SIG-M5 treated with dmso at 0.1 percent for 504 hours (cell line): ENCODE measurements around the gene SMIM10L2A.
"Not testable (repeated sequence)": the region's sequence is repeated elsewhere in the genome, so short reads cannot be mapped to it uniquely, and the experiment has no call there.

Source experiments
- DNase-seq: peaks from one replicate; lab custom pipeline; 2025; ENCODE audit not compliant: unreplicated experiment; lab: John Stamatoyannopoulos, UW

SMIM10L2A gene

DNA sequence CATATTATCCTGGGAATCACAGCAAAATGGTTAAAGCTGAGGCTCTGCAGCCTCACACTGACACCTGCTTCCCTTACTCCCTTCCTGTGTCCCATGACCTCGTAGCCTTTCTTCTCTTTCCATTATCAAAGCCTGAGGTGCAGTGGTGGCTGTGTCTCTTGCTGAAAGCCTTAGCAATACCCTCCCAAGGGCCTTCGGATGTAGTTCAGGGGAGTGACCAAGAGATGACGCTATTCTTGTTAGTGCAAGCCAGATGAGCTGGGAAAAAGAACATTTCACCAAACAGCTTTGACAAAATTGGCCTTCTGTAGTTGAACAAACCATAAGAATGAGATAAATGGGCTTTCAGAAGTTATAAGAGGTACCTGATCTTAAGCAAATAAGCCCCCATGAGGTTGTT lies 31.6 kb downstream of the SMIM10L2A start:
- no peak for DNase-seq

DNA sequence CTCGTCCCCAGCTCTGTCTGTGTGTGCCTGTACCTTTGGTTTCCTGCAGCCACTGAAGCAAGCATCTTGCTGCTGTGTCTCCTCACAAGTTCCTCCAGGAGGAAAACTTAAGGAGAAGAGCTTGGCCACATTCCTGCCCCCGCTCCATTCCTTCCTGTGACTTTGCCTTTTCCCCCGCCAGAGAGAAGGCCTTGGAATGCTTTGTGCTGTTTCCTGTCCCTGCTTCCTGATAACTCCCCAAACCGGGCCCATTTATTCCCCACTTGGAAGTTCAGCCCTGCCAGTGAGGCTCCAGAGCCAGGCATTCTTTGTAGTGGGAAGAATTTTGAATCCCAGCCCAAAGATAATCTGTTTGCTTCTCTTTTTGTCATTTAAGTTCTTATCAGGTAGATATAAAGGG lies 33.1 kb downstream of the SMIM10L2A start:
- DNase-seq, result no peak

- not testable (repeated sequence) for DNase-seq
Observed at GRCh38 chrX:135461756-135462155, 40.0 kb downstream of the SMIM10L2A start.

GRCh38 chrX:135463937-135464336 lies 42.2 kb downstream of the SMIM10L2A start:
- DNase-seq, result no peak

DNA sequence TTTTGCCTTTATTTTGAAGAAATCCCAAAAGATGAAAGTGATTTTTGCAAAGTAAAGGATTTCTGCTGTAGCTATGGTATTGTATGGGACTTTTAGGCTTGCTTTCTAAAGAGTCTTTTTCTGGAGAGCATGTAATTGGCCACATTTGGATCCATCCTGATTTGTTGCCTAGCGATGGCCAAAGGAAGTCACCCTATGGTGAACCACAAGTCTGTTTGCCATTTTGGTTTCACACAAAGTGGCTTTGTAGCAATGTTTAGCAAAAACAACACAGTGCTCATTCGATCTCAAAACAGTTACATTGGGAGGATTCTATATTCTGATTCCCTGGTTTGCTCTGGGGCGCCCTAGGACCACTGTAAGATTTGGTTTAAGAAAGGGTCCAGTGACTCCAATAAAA lies 54.6 kb downstream of the SMIM10L2A start:
- no peak for DNase-seq

- DNase-seq, result peak; percentile 65
Observed at GRCh38 chrX:135477576-135477975, 55.8 kb downstream of the SMIM10L2A start.
